ENCODE data around the gene TM4SF20. TPM values are rescaled to one million over a fixed set of nuclear protein-coding genes. Genes with fewer than 3 reads are reported as not detected.

TM4SF20 gene
- total and polyA plus RNA-seq, 7 donors, result 1.5 to 8.4 (median 2.3) TPM; not detected in 4

DNA sequence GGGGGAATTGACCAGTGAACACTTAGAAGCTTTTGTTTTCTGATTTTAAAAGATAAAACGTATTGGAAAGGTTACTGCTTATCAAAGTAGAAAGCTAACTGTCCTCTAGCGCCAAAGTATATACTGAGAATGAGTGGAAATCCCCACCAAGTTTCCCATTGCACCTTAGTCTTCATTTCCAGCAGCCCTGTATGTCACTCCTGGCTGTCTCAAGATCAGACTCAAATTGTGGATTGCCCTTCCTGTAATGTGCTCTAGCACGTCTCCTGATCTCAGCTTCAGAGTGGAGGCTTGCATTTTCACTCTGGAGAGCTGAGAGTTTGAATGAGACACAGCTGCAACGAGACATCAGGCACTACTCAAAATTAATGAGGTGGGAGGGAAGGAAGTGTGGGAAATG lies 27.5 kb downstream of the TM4SF20 start:
- no peaks in the 10 kb centered on the region for H3K4me1 ChIP-seq
- WGBS, 2 donors, result 61 to 74% methylated on average over 4 of the region's 4 CpGs
- H3K36me3 ChIP-seq, result peaks cover 6 to 58% (median 8%) of the 10 kb centered on the region in 4 donors
- no peak overlapping the region for H3K27ac ChIP-seq
- no peak for TF ChIP-seq POLR2AphosphoS5 (IDR thresholded peaks at IDR 0.05)
- no peaks in the 10 kb centered on the region for H3K27me3 ChIP-seq
- intact Hi-C loops (cut with DNase I), result no loop called here
- no peaks in the 10 kb centered on the region for H3K9me3 ChIP-seq
- DNase-seq, result no peak
- no peak overlapping the region for H3K4me3 ChIP-seq

DNA sequence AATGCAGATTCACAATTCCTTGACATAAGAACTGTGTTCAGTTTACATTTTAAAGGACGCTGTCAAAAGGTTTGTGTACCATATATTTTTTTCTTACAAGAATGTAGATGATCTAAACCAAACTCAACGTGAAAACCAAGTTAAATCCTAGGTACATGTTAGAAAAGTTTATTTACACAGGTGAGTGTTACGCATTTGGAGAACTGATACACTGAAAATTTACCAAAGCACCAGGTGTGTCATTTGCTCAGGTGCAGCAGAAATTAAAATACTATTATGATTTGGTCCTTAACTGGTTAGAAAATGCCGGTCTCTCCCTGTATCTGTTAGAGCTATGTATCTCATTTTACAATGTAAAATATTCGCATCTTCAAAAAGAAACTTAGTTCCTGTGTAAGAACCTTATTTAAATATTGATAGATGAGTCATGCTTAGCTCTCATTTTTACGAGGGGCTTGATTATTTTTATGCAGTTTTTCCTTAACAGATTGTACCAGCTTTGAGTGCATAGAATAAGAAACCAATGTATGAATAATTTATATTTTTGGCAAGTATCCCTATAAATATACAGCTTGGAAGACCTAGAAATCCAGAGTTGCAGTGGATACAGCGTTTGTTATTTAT lies 29.0 kb downstream of the TM4SF20 start:
- no peak overlapping the region for H3K4me3 ChIP-seq
- peaks cover 0 to 44% (median 0%) of the 10 kb centered on the region in 4 donors for H3K36me3 ChIP-seq
- TF ChIP-seq POLR2AphosphoS5 (IDR thresholded peaks at IDR 0.05) (no peak), CTCF (IDR thresholded peaks at IDR 0.05) (no peak), POLR2A (IDR thresholded peaks at IDR 0.05) (no peak), EP300 (IDR thresholded peaks at IDR 0.05) (no peak)
- no peaks in the 10 kb centered on the region for H3K27me3 ChIP-seq
- DNase-seq, result no peak
- intact Hi-C loops (cut with DNase I), result no loop called here
- no peaks in the 10 kb centered on the region for H3K4me1 ChIP-seq
- 70 to 81% methylated on average over 7 of the region's 7 CpGs for WGBS, 2 donors
- no peak overlapping the region for H3K27ac ChIP-seq
- no peaks in the 10 kb centered on the region for H3K9me3 ChIP-seq

- TF ChIP-seq POLR2A (IDR thresholded peaks at IDR 0.05), result no peak
- TF ChIP-seq EP300 (IDR thresholded peaks at IDR 0.05), result no peak
- no peak for TF ChIP-seq POLR2AphosphoS5 (IDR thresholded peaks at IDR 0.05)
- no peak for TF ChIP-seq CTCF (IDR thresholded peaks at IDR 0.05)
- intact Hi-C loops (cut with DNase I), result no loop called here
- H3K27ac ChIP-seq, result no peak overlapping the region
- no peak overlapping the region for H3K4me3 ChIP-seq
- 98 to 99% methylated on average over 2 of the region's 2 CpGs for WGBS, 2 donors
- no peaks in the 10 kb centered on the region for H3K9me3 ChIP-seq
- no peaks in the 10 kb centered on the region for H3K27me3 ChIP-seq
- DNase-seq, result no peak
- H3K36me3 ChIP-seq, result peaks cover 0 to 46% (median 0%) of the 10 kb centered on the region in 4 donors
- no peaks in the 10 kb centered on the region for H3K4me1 ChIP-seq
Measured at GRCh38 chr2:227348324-227348723, 30.8 kb downstream of the TM4SF20 start.

DNA sequence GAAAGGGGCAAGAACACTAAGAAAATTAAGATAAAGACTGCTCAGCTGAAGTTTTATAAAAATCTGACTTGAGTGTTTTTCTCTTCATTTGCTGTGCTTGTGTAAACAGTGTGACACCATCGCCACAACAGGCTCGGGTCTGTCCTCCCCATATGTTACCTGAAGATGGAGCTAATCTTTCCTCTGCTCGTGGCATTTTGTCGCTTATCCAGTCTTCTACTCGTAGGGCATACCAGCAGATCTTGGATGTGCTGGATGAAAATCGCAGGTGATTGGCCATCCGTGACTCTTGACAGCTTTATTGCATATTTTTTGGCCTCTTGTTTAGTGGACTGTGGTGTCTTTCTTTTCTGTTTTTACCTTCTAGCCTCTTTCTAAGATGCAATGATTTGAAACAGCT lies 32.0 kb downstream of the TM4SF20 start:
- no peak for TF ChIP-seq POLR2AphosphoS5 (IDR thresholded peaks at IDR 0.05)
- WGBS, 2 donors, result 76 to 83% methylated on average over 7 of the region's 7 CpGs
- no peak for DNase-seq
- intact Hi-C loops (cut with DNase I), result no loop called here
- Histone ChIP-seq H3K4me3 (no peak overlapping the region), H3K27me3 (no peaks in the 10 kb centered on the region), H3K4me1 (no peaks in the 10 kb centered on the region), H3K36me3 (peaks cover 0 to 48% (median 1%) of the 10 kb centered on the region in 4 donors), H3K9me3 (no peaks in the 10 kb centered on the region), H3K27ac (no peak overlapping the region)

GRCh38 chr2:227344231-227344630 lies 34.9 kb downstream of the TM4SF20 start:
- H3K9me3 ChIP-seq, result no peaks in the 10 kb centered on the region
- 79 to 81% methylated on average over 2 of the region's 2 CpGs for WGBS, 2 donors
- H3K4me3 ChIP-seq, result no peak overlapping the region
- H3K27me3 ChIP-seq, result no peaks in the 10 kb centered on the region
- intact Hi-C loops (cut with DNase I), result no loop called here
- no peaks in the 10 kb centered on the region for H3K4me1 ChIP-seq
- no peak for DNase-seq
- peaks cover 0 to 68% (median 1%) of the 10 kb centered on the region in 4 donors for H3K36me3 ChIP-seq
- TF ChIP-seq EP300 (IDR thresholded peaks at IDR 0.05) (no peak), POLR2AphosphoS5 (IDR thresholded peaks at IDR 0.05) (no peak), CTCF (IDR thresholded peaks at IDR 0.05) (no peak)
- no peak overlapping the region for H3K27ac ChIP-seq

GRCh38 chr2:227341553-227341952 lies 37.6 kb downstream of the TM4SF20 start:
- Histone ChIP-seq H3K27ac (no peak overlapping the region), H3K9me3 (no peaks in the 10 kb centered on the region), H3K27me3 (no peaks in the 10 kb centered on the region), H3K4me1 (no peaks in the 10 kb centered on the region), H3K4me3 (no peak overlapping the region), H3K36me3 (peaks cover 0 to 47% (median 1%) of the 10 kb centered on the region in 4 donors)
- WGBS, 2 donors, result 82 to 90% methylated on average over 2 of the region's 2 CpGs
- DNase-seq, result no peak
- TF ChIP-seq POLR2AphosphoS5 (IDR thresholded peaks at IDR 0.05), result no peak
- intact Hi-C loops (cut with DNase I), result no loop called here

Measured in sigmoid colon (tissue), 7 donors.